ENCODE results near the gene ZNF423. TPM values are rescaled to one million over a fixed set of nuclear protein-coding genes. Genes with fewer than 3 reads are reported as not detected.

The ZNF423 gene
- total and polyA plus RNA-seq, 2 of the 13 experiments (the other 11 are each of a cell fraction or from before 2014, with no cell fraction given) = 0.07 to 0.31 TPM

DNA sequence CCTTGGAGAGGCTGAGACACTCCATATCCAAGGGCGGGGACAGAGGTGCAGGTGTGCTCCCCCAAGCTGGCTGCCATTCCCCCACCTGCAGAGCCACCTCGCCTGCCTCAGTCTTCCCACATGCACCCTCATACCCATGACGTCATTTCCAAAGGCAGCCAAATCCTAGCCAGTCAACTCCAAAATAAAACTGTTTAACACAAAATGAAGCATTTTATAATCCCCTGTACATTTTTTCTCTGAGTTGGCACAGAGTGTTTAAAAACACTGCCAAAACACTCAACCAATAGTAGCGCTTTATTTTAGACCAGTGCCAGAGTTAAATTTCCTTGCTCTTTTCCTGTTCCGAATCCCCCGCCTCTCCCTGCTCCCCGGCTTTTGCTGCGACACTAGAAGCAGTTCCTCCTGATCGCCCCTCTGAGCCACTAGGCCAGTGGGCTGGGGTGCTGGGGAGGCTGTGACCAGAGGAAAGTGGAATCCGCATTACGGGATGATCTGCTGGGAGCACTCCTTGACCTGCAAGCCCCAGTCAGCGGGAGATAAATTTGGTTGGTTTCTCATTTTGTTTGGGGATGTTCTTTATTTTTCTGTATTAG, 139.5 kb downstream of the ZNF423 start (continued):
- TF ChIP-seq, protein P1, sequence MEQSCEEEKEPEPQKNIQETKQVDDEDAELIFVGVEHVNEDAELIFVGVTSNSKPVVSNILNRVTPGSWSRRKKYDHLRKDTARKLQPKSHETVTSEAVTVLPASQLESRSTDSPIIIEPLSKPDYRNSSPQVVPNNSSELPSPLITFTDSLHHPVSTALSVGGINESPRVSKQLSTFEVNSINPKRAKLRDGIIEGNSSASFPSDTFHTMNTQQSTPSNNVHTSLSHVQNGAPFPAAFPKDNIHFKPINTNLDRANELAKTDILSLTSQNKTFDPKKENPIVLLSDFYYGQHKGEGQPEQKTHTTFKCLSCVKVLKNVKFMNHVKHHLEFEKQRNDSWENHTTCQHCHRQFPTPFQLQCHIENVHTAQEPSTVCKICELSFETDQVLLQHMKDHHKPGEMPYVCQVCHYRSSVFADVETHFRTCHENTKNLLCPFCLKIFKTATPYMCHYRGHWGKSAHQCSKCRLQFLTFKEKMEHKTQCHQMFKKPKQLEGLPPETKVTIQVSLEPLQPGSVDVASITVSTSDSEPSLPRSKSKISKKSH (CRISPR knock-in tag; IDR thresholded peaks at IDR 0.05; ENCODE audit: borderline replicate concordance) = no peak
- TF ChIP-seq ATF7 (IDR thresholded peaks at IDR 0.05) = peak; percentile 100
- TF ChIP-seq ATF7 (CRISPR knock-in tag; IDR thresholded peaks at IDR 0.05) = no peak
- TF ChIP-seq ZNF33A (CRISPR knock-in tag; IDR thresholded peaks at IDR 0.05; ENCODE audit: borderline replicate concordance) = no peak
- no peak for TF ChIP-seq TSC22D2 (CRISPR knock-in tag; IDR thresholded peaks at IDR 0.05; ENCODE audit: borderline replicate concordance)
- no peak for TF ChIP-seq ZNF446 (CRISPR knock-in tag; IDR thresholded peaks at IDR 0.05)

DNA sequence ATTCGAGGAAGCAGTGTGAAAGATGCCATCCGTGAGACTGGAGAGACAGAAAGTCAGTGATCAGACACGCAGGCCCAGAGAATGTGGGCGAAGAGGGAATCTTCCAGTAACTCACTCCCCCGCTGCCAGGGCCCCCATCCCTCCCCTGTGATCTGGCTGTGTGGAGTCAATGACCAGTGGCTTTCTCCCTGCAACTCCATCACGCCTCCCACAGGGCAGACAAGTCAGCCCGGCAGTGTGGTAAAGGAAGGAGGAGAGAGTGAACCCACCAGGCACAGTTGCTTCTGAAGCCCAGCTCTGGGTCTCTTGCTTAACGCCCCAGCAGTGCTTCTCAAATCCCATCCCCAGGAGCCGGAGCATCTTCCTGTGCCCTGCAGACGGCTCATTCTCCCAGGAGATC, 142.1 kb downstream of the ZNF423 start:
- no peak; the same call in 2 of the 3 replicates for ATAC-seq
- no peaks in the 10 kb centered on the region for H3K79me2 ChIP-seq (ENCODE audit: insufficient read depth, low read length)
- TF ChIP-seq ZNF543 (CRISPR knock-in tag; IDR thresholded peaks at IDR 0.05) (no peak), SCMH1 (CRISPR knock-in tag; IDR thresholded peaks at IDR 0.05; ENCODE audit: borderline replicate concordance) (no peak), ZEB1 (IDR thresholded peaks at IDR 0.05; ENCODE audit: insufficient replicate concordance, low read depth) (no peak), U2AF1 (optimal IDR thresholded peaks at IDR 0.05; ENCODE audit: low read depth, low read length) (no peak), NFKBIZ (CRISPR knock-in tag; IDR thresholded peaks at IDR 0.05) (no peak)
- TF ChIP-seq, protein P2, sequence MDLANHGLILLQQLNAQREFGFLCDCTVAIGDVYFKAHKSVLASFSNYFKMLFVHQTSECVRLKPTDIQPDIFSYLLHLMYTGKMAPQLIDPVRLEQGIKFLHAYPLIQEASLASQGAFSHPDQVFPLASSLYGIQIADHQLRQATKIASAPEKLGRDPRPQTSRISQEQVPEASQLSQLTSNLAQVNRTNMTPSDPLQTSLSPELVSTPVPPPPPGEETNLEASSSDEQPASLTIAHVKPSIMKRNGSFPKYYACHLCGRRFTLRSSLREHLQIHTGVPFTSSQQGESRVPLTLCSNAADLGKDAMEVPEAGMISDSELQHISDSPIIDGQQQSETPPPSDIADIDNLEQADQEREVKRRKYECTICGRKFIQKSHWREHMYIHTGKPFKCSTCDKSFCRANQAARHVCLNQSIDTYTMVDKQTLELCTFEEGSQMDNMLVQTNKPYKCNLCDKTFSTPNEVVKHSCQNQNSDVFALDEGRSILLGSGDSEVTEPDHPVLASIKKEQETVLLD (CRISPR knock-in tag; IDR thresholded peaks at IDR 0.05; ENCODE audit: low read depth) = no peak
- TF ChIP-seq, protein P3, sequence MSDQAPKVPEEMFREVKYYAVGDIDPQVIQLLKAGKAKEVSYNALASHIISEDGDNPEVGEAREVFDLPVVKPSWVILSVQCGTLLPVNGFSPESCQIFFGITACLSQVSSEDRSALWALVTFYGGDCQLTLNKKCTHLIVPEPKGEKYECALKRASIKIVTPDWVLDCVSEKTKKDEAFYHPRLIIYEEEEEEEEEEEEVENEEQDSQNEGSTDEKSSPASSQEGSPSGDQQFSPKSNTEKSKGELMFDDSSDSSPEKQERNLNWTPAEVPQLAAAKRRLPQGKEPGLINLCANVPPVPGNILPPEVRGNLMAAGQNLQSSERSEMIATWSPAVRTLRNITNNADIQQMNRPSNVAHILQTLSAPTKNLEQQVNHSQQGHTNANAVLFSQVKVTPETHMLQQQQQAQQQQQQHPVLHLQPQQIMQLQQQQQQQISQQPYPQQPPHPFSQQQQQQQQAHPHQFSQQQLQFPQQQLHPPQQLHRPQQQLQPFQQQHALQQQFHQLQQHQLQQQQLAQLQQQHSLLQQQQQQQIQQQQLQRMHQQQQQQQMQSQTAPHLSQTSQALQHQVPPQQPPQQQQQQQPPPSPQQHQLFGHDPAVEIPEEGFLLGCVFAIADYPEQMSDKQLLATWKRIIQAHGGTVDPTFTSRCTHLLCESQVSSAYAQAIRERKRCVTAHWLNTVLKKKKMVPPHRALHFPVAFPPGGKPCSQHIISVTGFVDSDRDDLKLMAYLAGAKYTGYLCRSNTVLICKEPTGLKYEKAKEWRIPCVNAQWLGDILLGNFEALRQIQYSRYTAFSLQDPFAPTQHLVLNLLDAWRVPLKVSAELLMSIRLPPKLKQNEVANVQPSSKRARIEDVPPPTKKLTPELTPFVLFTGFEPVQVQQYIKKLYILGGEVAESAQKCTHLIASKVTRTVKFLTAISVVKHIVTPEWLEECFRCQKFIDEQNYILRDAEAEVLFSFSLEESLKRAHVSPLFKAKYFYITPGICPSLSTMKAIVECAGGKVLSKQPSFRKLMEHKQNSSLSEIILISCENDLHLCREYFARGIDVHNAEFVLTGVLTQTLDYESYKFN (CRISPR knock-in tag; conservative IDR thresholded peaks at IDR 0.05) = no peak
- TF ChIP-seq, protein P4, sequence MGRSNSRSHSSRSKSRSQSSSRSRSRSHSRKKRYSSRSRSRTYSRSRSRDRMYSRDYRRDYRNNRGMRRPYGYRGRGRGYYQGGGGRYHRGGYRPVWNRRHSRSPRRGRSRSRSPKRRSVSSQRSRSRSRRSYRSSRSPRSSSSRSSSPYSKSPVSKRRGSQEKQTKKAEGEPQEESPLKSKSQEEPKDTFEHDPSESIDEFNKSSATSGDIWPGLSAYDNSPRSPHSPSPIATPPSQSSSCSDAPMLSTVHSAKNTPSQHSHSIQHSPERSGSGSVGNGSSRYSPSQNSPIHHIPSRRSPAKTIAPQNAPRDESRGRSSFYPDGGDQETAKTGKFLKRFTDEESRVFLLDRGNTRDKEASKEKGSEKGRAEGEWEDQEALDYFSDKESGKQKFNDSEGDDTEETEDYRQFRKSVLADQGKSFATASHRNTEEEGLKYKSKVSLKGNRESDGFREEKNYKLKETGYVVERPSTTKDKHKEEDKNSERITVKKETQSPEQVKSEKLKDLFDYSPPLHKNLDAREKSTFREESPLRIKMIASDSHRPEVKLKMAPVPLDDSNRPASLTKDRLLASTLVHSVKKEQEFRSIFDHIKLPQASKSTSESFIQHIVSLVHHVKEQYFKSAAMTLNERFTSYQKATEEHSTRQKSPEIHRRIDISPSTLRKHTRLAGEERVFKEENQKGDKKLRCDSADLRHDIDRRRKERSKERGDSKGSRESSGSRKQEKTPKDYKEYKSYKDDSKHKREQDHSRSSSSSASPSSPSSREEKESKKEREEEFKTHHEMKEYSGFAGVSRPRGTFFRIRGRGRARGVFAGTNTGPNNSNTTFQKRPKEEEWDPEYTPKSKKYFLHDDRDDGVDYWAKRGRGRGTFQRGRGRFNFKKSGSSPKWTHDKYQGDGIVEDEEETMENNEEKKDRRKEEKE (IDR thresholded peaks at IDR 0.05) = no peak
- ChIA-PET POLR2A (no interaction called here), CTCF (ENCODE audit: low intra/inter-chr PET ratio, low total read pairs) (no interaction called here)
- H3K4me3 ChIP-seq (replicated peaks in 1 of 3; ENCODE audit: insufficient read depth in 1 of 3, low read depth in 2 of 3, low read length in 3 of 3) = no peak overlapping the region
- H2AFZ ChIP-seq (ENCODE audit: low read length) = no peak overlapping the region
- H3K9ac ChIP-seq (ENCODE audit: insufficient read depth, low read depth, low read length) = no peak overlapping the region
- intact Hi-C loops (cut with micrococcal nuclease; ENCODE audit: unreplicated experiment) = no loop called here
- in situ Hi-C loops (cut with HindIII; ENCODE audit: extremely low pct_ligation_motif_present, low pct_unique_long_range_greater_than_20kb) = no loop called here
- BruUV-seq (replicated peaks) = no TSS peak
- no peaks in the 10 kb centered on the region for H3K4me1 ChIP-seq (ENCODE audit: insufficient read depth, low read length)
- no peak for DNase-seq (ENCODE audit: low spot score)
- FAIRE-seq = no peak
- no peak overlapping the region for H3K4me2 ChIP-seq (ENCODE audit: low read depth, low read length)
- H3K9me3 ChIP-seq (ENCODE audit: low read length) = no peaks in the 10 kb centered on the region
- 32% methylated on average over 9 of the region's 10 CpGs for WGBS (ENCODE audit: low lambda C conversion rate)
- H3K27ac ChIP-seq (ENCODE audit: extremely low read length, insufficient read depth, low read length) = no peak overlapping the region
- peaks cover 0 to 4% of the 10 kb centered on the region in 2 experiments; a peak in 3 of 5 replicates for H3K27me3 ChIP-seq (ENCODE audit: control insufficient read depth in 1 of 2, insufficient read depth in 2 of 2, low read length in 2 of 2)
- no peaks in the 10 kb centered on the region for H3K36me3 ChIP-seq (replicated peaks in 1 of 2; ENCODE audit: control insufficient read depth in 1 of 2, insufficient read depth in 2 of 2, low read length in 2 of 2)
- H4K20me1 ChIP-seq (ENCODE audit: insufficient read depth, low read length) = no peaks in the 10 kb centered on the region

Measured in HepG2 (cell line).